ENCODE data around the gene CGB1. TPM values are rescaled to one million over a fixed set of nuclear protein-coding genes. Genes with fewer than 3 reads are reported as not detected.
"Not testable (repeated sequence)": the region's sequence is repeated elsewhere in the genome, so short reads cannot be mapped to it uniquely, and the experiment has no call there.

CGB1 gene
- total RNA-seq, 1 donor from 2014 or later, result not detected

GRCh38 chr19:49030323-49030722 is 6.4 kb downstream of the CGB1 start:
- ATAC-seq; intact Hi-C loops (cut with DNase I); DNase-seq (ENCODE audit: missing footprints): not testable (repeated sequence)

DNA sequence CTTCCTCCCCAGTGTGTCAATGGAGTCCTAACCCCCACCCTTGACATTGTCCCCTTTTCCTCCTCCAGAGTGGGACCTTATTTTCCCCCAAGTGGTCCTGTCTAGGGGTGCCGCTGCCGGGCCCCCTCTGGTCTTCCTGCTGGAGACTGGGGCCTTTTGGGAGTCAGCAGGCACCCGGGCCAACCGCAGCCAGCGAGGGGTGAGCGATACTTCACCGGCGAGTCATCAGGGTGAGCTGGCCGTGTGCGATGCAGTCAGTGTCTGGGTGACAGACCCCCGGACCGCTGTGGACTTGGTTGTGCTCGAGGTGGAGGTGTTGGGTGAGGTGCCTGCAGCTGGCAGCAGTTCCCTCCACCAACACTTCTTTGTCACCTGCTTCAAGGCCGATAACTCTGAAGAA is 6.9 kb downstream of the CGB1 start:
- DNase-seq (ENCODE audit: missing footprints); ATAC-seq; intact Hi-C loops (cut with DNase I): not testable (repeated sequence)

DNA sequence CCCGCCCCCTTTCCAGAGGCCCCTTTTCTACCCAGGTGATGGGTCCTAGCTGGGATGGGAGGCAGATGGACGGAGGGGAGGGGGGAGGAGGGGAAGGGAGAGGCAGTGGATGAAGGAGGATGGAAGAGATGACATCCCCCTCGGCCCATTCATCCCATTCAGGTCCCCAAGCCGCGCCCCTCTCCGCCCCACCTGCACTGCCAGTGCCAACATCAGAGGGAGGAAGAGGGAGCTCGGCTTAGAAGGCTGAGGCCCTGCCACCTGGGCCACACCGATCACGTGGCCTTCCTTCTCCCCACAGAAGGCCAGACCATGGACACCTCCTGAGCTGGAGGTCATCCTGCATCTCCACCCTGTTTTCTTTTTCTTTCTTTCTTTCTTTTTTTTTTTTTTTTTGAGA is 8.0 kb downstream of the CGB1 start:
- ATAC-seq; intact Hi-C loops (cut with DNase I); DNase-seq (ENCODE audit: missing footprints): not testable (repeated sequence)

DNA sequence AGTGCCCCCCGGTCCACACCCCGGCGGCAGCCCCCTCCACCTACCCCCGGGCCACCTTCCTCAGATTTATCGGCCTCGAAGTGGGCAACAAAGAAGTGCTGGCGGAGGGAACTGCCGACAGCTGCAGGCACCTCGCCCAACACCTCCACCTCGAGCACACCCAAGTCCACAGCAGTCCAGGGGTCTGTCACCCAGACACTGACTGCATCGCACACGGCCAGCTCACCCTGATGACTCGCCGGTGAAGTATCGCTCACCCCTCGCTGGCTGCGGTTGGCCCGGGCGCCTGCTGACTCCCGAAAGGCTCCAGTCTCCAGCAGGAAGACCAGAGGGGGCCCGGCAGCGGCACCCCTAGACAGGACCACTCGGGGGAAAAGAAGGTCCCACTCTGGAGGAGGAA is 11.1 kb downstream of the CGB1 start:
- ATAC-seq; DNase-seq (ENCODE audit: missing footprints); intact Hi-C loops (cut with DNase I): not testable (repeated sequence)

DNA sequence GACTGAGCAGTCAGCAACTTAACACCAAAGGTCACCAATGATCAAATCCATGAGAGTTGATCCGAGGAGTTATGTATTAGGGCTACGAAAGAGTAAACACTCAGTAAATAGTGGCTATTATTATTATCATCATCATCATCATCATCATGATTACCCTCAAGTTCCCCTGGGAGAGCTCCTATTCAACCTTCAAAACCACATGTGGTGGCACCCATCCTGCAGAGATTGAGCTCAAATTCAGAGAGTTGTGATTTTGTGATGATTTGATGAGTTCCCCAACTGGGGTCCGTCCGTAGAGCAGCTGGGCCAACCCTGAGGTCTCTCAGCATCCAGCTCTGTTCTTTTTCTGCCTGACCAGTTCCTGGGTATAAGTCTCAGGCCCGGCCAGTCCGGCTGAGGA is 11.6 kb downstream of the CGB1 start:
- DNase-seq (ENCODE audit: missing footprints); ATAC-seq; intact Hi-C loops (cut with DNase I): not testable (repeated sequence)

- intact Hi-C loops (cut with DNase I); DNase-seq (ENCODE audit: missing footprints); ATAC-seq: not testable (repeated sequence)
These were observed 12.5 kb downstream of the CGB1 start, which contains the start of gene CGB3 for GRCh38 chr19:49024233-49024632. CGB3 (minus strand) TSS chr19:49024333; CDS start chr19:49023971, 362 bp downstream.

DNA sequence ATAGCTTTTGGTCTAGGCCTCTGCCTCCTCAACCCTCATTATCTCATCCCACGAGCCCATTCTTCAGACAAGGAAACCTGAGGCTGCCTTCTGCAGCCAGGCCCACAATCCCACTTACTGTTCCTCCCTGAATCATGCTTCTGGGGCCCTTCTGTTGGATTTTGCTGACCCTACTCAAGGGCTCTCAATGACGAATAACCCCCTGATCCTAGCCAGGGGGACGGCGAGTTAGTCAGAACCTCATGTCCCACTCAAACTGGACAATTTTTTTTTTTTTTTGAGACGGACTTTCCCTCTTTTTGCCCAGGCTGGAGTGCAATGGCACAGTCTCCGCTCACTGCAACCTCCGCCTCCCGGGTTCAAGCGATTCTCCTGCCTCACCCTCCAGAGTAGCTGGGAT is 14.6 kb downstream of the CGB1 start:
- ATAC-seq, result no peak
- intact Hi-C loops (cut with DNase I), result no loop called here
- no peak for DNase-seq (ENCODE audit: missing footprints)

GRCh38 chr19:49020931-49021895 is 15.5 kb downstream of the CGB1 start:
- intact Hi-C loops (cut with DNase I), result no loop called here
- no peak for ATAC-seq
- DNase-seq (ENCODE audit: missing footprints), result no peak

- DNase-seq (ENCODE audit: missing footprints), result no peak
- ATAC-seq, result no peak
- intact Hi-C loops (cut with DNase I), result no loop called here
These were observed 16.4 kb downstream of the CGB1 start for GRCh38 chr19:49020342-49020741.

GRCh38 chr19:49019242-49019932 is 17.3 kb downstream of the CGB1 start:
- intact Hi-C loops (cut with DNase I), result loop anchor here (5.0 kb wide), 1 partner anchor 68 kb away; the partner anchor contains the start of gene SNRNP70
- peak; percentile 64 for ATAC-seq
- DNase-seq (ENCODE audit: missing footprints), result peak; percentile 76

GRCh38 chr19:49018388-49019241 is 18.1 kb downstream of the CGB1 start:
- not testable (repeated sequence) for DNase-seq (ENCODE audit: missing footprints); ATAC-seq
- intact Hi-C loops (cut with DNase I), result loop anchor here (5.0 kb wide), 1 partner anchor 69 kb away; the partner anchor contains the start of gene SNRNP70

- intact Hi-C loops (cut with DNase I), result loop anchor here (5.0 kb wide), 1 partner anchor 69 kb away; the partner anchor contains the start of gene SNRNP70
- ATAC-seq (peak; percentile 57), DNase-seq (ENCODE audit: missing footprints) (no peak)
These were observed 18.9 kb downstream of the CGB1 start for GRCh38 chr19:49017666-49018351.

- intact Hi-C loops (cut with DNase I), result loop anchor here (5.0 kb wide), 1 partner anchor 70 kb away; the partner anchor contains the start of gene SNRNP70
- DNase-seq (ENCODE audit: missing footprints), result no peak
- no peak for ATAC-seq
These were observed 19.5 kb downstream of the CGB1 start, which contains the start of gene LHB for GRCh38 chr19:49017041-49017665. LHB (minus strand) TSS chr19:49017091; CDS start chr19:49017081, 10 bp downstream.

DNA sequence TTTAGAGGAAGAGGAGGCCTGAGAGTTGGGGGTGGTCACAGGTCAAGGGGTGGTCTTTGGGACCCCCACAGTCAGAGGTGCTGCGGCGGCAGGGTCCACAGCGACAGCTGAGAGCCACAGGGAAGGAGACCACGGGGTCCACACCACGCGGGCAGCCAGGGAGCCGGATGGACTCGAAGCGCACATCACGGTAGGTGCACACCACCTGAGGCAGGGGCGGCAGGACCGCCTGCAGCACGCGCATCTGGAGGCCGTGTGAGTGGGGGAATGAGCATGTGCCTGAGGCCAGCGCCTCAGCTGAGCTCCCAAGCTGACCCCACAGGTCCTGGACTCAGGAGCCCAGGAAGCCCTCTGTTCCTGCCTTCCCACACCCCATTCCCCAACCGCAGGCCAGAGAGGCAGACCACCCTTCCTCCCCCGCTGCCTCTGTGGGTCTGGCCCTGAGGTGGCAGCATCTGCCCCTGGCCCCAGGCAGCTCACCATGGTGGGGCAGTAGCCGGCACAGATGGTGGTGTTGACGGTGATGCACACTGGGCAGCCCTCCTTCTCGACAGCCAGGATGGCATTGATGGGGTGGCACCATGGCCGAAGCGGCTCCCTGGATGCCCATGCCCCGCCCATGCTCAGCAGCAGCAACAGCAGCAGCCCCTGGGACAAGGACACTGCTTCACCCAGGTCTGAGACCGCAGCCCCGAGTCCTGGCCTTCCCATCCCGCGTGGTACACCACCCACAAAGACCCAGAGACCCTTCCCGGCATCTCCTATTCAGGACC is 20.4 kb downstream of the CGB1 start:
- ATAC-seq (no peak), DNase-seq (ENCODE audit: missing footprints) (no peak)
- intact Hi-C loops (cut with DNase I), result loop anchor here (5.0 kb wide), 1 partner anchor 71 kb away; the partner anchor contains the start of gene SNRNP70

- ATAC-seq, result no peak
- intact Hi-C loops (cut with DNase I), result loop anchor here (5.0 kb wide), 1 partner anchor 72 kb away; the partner anchor contains the start of gene SNRNP70
- no peak for DNase-seq (ENCODE audit: missing footprints)
These were observed 21.8 kb downstream of the CGB1 start for GRCh38 chr19:49014870-49015255.

- no peak for ATAC-seq
- DNase-seq (ENCODE audit: missing footprints), result no peak
- intact Hi-C loops (cut with DNase I), result no loop called here
These were observed 22.4 kb downstream of the CGB1 start for GRCh38 chr19:49014123-49014869.
